Measurements from ENCODE around the gene RPA3.

DNA sequence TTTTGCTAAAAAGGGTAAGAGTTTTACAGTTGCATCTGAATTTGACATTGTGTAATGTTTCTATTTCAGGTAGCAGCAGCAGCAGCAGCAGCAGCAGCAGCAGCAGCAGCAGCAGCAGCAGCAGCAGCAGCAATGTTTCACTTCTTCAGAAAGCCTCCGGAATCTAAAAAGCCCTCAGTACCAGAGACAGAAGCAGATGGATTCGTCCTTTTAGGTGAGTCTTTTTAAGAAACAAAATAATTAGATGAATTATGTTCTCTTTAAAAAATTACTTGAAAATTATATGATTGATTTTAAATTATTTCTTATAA is 45.2 kb downstream of the RPA3 start:
- TF ChIP-seq EZH2phosphoT487 (IDR thresholded peaks at IDR 0.05; ENCODE audit: borderline replicate concordance) (no peak), CBX3 (IDR thresholded peaks at IDR 0.05; ENCODE audit: low read depth) (no peak), CTCF (IDR thresholded peaks at IDR 0.05 in 2 of 3, conservative IDR thresholded peaks at IDR 0.05 in 1 of 3; ENCODE audit: borderline replicate concordance in 1 of 3, insufficient read depth in 1 of 3, low read depth in 2 of 3, low read length in 2 of 3) (no peak), EZH2 (IDR thresholded peaks at IDR 0.05) (no peak), POLR2AphosphoS5 (IDR thresholded peaks at IDR 0.05; ENCODE audit: low read depth, low read length) (no peak), CEBPB (IDR thresholded peaks at IDR 0.05; ENCODE audit: low read depth) (no peak), REST (IDR thresholded peaks at IDR 0.05; ENCODE audit: low read depth) (no peak), POLR2A (IDR thresholded peaks at IDR 0.05; ENCODE audit: borderline replicate concordance, extremely low read depth, insufficient read depth, insufficient read length) (no peak), MAX (IDR thresholded peaks at IDR 0.05) (no peak), ZNF274 (IDR thresholded peaks at IDR 0.05; ENCODE audit: low read depth, low read length) (no peak), ATF3 (IDR thresholded peaks at IDR 0.05) (no peak), ELF1 (IDR thresholded peaks at IDR 0.05; ENCODE audit: borderline replicate concordance, low read depth) (no peak)

Measured in HCT116 (cell line).